K562 (cell line): Measurements from ENCODE around the gene TESK2. TPM values are rescaled to one million over a fixed set of nuclear protein-coding genes. Genes with fewer than 3 reads are reported as not detected.
A peak's percentile ranks its signal among the peaks of the same experiment; 100 is the strongest.

Experiments
- MTA3 ChIP-seq: fragments of 450-650 bp; formaldehyde crosslinking; IDR thresholded peaks from 2 replicates; pipeline ENCODE4 v1.6.1; 2017; ENCODE audit warnings: mild to moderate bottlenecking, borderline replicate concordance
- REST ChIP-seq, 2 experiments: fragments of 450-650 bp; formaldehyde crosslinking in 1 of 2; IDR thresholded peaks; 2 replicates each; pipeline versions ENCODE4 v1.4.0 to v1.6.1; 2014 to 2020; ENCODE audit warnings: mild to moderate bottlenecking in 2 of 2, borderline replicate concordance in 1 of 2, low read depth in 1 of 2
- TFAP4 ChIP-seq: sonication (generic); formaldehyde crosslinking; IDR thresholded peaks from 2 replicates; pipeline ENCODE4 v1.8.0; 2022; ENCODE audit warnings: missing genetic modification reagents, mild to moderate bottlenecking, moderate library complexity, borderline replicate concordance
- USF2 ChIP-seq: sonication (generic); formaldehyde crosslinking; IDR thresholded peaks from 2 replicates; pipeline ENCODE4 v1.5.0; 2020; ENCODE audit warnings: missing genetic modification reagents
- polyA plus RNA-seq, 8 experiments: library from polyadenylated mRNA; depleted of rRNA in 4 of 8; stranded (reverse) in 5 of 8; unstranded in 3 of 8; fragments of >200 nt; fragmentation: Nextera tagmentation in 2 of 8; fragmentation: Illumina TruSeq in 1 of 8; extraction: Ambion mirVana in 2 of 8; extraction: Trizol in 1 of 8; gene quantifications; 2 replicates each; pipeline versions ENCODE4 v1.2.1 to v1.2.3, GENCODE V29; 2011 to 2014; ENCODE audit warnings: inconsistent platforms in 1 of 8, missing spikeins in 1 of 8
- total RNA-seq, 7 experiments: library from RNA; depleted of rRNA in 6 of 7; stranded (reverse); fragments of >200 nt in 6 of 7; fragmentation: Illumina TruSeq in 2 of 7; extraction: Trizol in 2 of 7; gene quantifications; 2 replicates each; pipeline versions ENCODE4 v1.2.1 to v1.2.3, GENCODE V29; 2011 to 2021; ENCODE audit warnings: low replicate concordance in 1 of 7

The TESK2 gene
- total and polyA plus RNA-seq, 9 of the 15 experiments (the other 6 are each of a cell fraction or from before 2014, with no cell fraction given), result 1.6 to 5.3 (median 3.7) TPM

DNA sequence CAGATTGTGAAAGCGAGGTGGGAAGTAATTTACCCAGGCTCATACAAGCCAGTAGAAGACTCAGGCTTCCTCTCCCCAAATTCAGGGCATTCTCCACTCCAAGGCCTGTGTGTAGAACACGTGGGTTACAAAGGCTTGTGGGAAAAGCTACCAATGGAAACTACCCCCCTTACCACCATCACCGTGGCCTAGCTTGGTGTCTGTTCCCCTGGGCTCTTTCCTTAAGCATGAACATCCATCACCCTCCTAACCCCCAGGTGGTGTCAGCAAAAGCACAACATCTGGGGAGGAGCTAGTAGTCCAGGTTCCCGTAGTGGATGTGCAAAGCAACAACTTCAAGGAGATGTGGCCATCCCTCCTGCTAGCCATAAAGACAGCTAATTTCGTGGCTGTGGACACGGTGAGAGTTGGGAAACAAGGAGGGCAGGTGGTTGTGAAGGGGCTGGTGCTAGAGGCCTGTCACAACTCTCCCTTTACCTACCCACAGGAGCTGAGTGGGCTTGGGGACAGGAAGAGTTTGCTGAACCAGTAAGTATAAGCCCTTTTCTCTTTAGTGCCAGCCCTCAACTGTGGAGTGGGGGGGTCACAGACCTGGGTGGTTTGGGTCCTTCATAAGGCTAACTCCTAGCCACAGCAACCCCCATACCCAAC is 150.0 kb downstream of the TESK2 start (continued):
- TF ChIP-seq TFAP4 (CRISPR knock-in tag) (peak; percentile 37; the same call in 1 of the 2 replicates), MTA3 (peak; percentile 16; the same call in 1 of the 2 replicates), REST (IDR thresholded peaks at IDR 0.05; ENCODE audit: borderline replicate concordance) (peak; percentile 27; the same call in 1 of the 2 replicates), REST (CRISPR knock-in tag; IDR thresholded peaks at IDR 0.05; ENCODE audit: low read depth) (no peak), USF2 (CRISPR knock-in tag) (peak; percentile 25; the same call in 1 of the 2 replicates)
